Activated naive CD8-positive, alpha-beta T cell treated with anti-CD3 and anti-CD28 coated beads, Interleukin-2, amount 10 ng/mL, durations not matched to agents 7 days and 5 days (primary cell): ENCODE data around the gene TNS1. TPM values are rescaled to one million over a fixed set of nuclear protein-coding genes. Genes with fewer than 3 reads are reported as not detected.

ENCODE experiments used
- ATAC-seq: fragments of 150-1000 bp; cut with Tn5 transposase; one replicate; pipeline ENCODE4 v1.10.0; 2021; ENCODE audit warnings: low read depth, moderate library complexity
- POLR2A ChIA-PET: fragments of 350-600 bp; sonication (Branson Sonifier 250); formaldehyde crosslinking; loops from one replicate; lab custom pipeline; 2021; ENCODE audit warnings: antibody characterized with exemption; lab: Charles Lee
- DNase-seq: peaks from one replicate; pipeline ENCODE4 v3.0.0; 2021
- H3K27ac Mint-ChIP-seq: one replicate; pipeline ENCODE4 v1.8.0; 2022; ENCODE audit warnings: mild to moderate bottlenecking, mixed read lengths
- H3K27me3 Mint-ChIP-seq: one replicate; pipeline ENCODE4 v1.8.0; 2022; ENCODE audit warnings: mild to moderate bottlenecking, moderate library complexity, mixed read lengths
- H3K36me3 Mint-ChIP-seq: one replicate; pipeline ENCODE4 v1.8.0; 2021; ENCODE audit warnings: mild to moderate bottlenecking, mixed read lengths
- H3K4me1 Mint-ChIP-seq: one replicate; pipeline ENCODE4 v1.8.0; 2021; ENCODE audit warnings: mixed read lengths
- H3K4me3 Mint-ChIP-seq: one replicate; pipeline ENCODE4 v1.8.0; 2022; ENCODE audit warnings: mild to moderate bottlenecking, moderate library complexity, mixed read lengths
- H3K9me3 Mint-ChIP-seq: one replicate; pipeline ENCODE4 v1.8.0; 2021; ENCODE audit warnings: mixed read lengths
- total RNA-seq, 2 experiments: library from RNA; stranded (reverse); gene quantifications; one replicate each; pipeline ENCODE4 v1.2.3, GENCODE V29; 2021

The TNS1 gene
- total RNA-seq, 2 experiments from 2014 or later: 15.1 to 21.2 TPM

- DNase-seq (peak; percentile 77), ATAC-seq (peak; percentile 80)
- POLR2A ChIA-PET: no interaction called here
- Mint-ChIP-seq H3K27ac (no peak overlapping the region), H3K27me3 (peaks cover 20% of the 10 kb centered on the region), H3K4me3 (no peak overlapping the region), H3K36me3 (no peaks in the 10 kb centered on the region), H3K4me1 (peaks cover 4% of the 10 kb centered on the region), H3K9me3 (no peaks in the 10 kb centered on the region)
These were observed 8.9 kb downstream of the TNS1 start for GRCh38 chr2:217993817-217994463.

GRCh38 chr2:217993138-217993537, 9.7 kb downstream of the TNS1 start:
- Mint-ChIP-seq H3K9me3 (no peaks in the 10 kb centered on the region), H3K4me1 (peaks cover 5% of the 10 kb centered on the region), H3K27ac (no peak overlapping the region), H3K36me3 (no peaks in the 10 kb centered on the region), H3K4me3 (no peak overlapping the region), H3K27me3 (peaks cover 20% of the 10 kb centered on the region)
- POLR2A ChIA-PET: interaction anchor here (0.6 kb wide), 1 partner anchor 1143 kb away, joined by 3 read pairs; no protein-coding TSS in a partner anchor
- DNase-seq (no peak), ATAC-seq (no peak)

- H3K4me1 Mint-ChIP-seq: peaks cover 5% of the 10 kb centered on the region
- H3K9me3 Mint-ChIP-seq: no peaks in the 10 kb centered on the region
- no peak overlapping the region for H3K4me3 Mint-ChIP-seq
- DNase-seq: no peak
- ATAC-seq: no peak
- POLR2A ChIA-PET: no interaction called here
- no peak overlapping the region for H3K27ac Mint-ChIP-seq
- peaks cover 16% of the 10 kb centered on the region for H3K27me3 Mint-ChIP-seq
- H3K36me3 Mint-ChIP-seq: no peaks in the 10 kb centered on the region
These were observed 10.7 kb downstream of the TNS1 start for GRCh38 chr2:217992061-217992460.

GRCh38 chr2:217990791-217991465, 11.9 kb downstream of the TNS1 start:
- H3K4me3 Mint-ChIP-seq: no peak overlapping the region
- ATAC-seq (no peak), DNase-seq (no peak)
- H3K27me3 Mint-ChIP-seq: peaks cover 16% of the 10 kb centered on the region
- POLR2A ChIA-PET: no interaction called here
- H3K4me1 Mint-ChIP-seq: peaks cover 5% of the 10 kb centered on the region
- H3K27ac Mint-ChIP-seq: no peak overlapping the region
- no peaks in the 10 kb centered on the region for H3K36me3 Mint-ChIP-seq
- H3K9me3 Mint-ChIP-seq: no peaks in the 10 kb centered on the region

GRCh38 chr2:217990389-217990788, 12.4 kb downstream of the TNS1 start:
- H3K4me3 Mint-ChIP-seq: no peak overlapping the region
- peaks cover 5% of the 10 kb centered on the region for H3K4me1 Mint-ChIP-seq
- DNase-seq: no peak
- no peaks in the 10 kb centered on the region for H3K9me3 Mint-ChIP-seq
- no peak overlapping the region for H3K27ac Mint-ChIP-seq
- ATAC-seq: no peak
- POLR2A ChIA-PET: no interaction called here
- H3K36me3 Mint-ChIP-seq: no peaks in the 10 kb centered on the region
- H3K27me3 Mint-ChIP-seq: peaks cover 16% of the 10 kb centered on the region

GRCh38 chr2:217989221-217989948, 13.4 kb downstream of the TNS1 start:
- ATAC-seq (peak; percentile 8), DNase-seq (no peak)
- Mint-ChIP-seq H3K4me3 (no peak overlapping the region), H3K4me1 (peaks cover 5% of the 10 kb centered on the region), H3K36me3 (no peaks in the 10 kb centered on the region), H3K27ac (peak overlapping the region; percentile 2), H3K27me3 (peaks cover 14% of the 10 kb centered on the region), H3K9me3 (no peaks in the 10 kb centered on the region)
- POLR2A ChIA-PET: interaction anchor here (1.3 kb wide), 1 partner anchor 200 kb away, joined by 6 read pairs; no protein-coding TSS in a partner anchor

GRCh38 chr2:217988840-217989204, 14.0 kb downstream of the TNS1 start:
- POLR2A ChIA-PET: interaction anchor here (1.3 kb wide), 1 partner anchor 199 kb away, joined by 6 read pairs; no protein-coding TSS in a partner anchor
- Mint-ChIP-seq H3K9me3 (no peaks in the 10 kb centered on the region), H3K27me3 (peaks cover 13% of the 10 kb centered on the region), H3K4me1 (peaks cover 5% of the 10 kb centered on the region), H3K4me3 (no peak overlapping the region), H3K36me3 (no peaks in the 10 kb centered on the region), H3K27ac (peak overlapping the region; percentile 2)
- no peak for DNase-seq
- no peak for ATAC-seq

- DNase-seq: peak; percentile 81
- Mint-ChIP-seq H3K9me3 (no peaks in the 10 kb centered on the region), H3K36me3 (no peaks in the 10 kb centered on the region), H3K4me1 (peaks cover 5% of the 10 kb centered on the region), H3K4me3 (no peak overlapping the region), H3K27ac (no peak overlapping the region), H3K27me3 (peaks cover 8% of the 10 kb centered on the region)
- ATAC-seq: peak; percentile 48
- POLR2A ChIA-PET: interaction anchor here (1.3 kb wide), 1 partner anchor 199 kb away, joined by 6 read pairs; no protein-coding TSS in a partner anchor
These were observed 14.6 kb downstream of the TNS1 start for GRCh38 chr2:217988014-217988839.

GRCh38 chr2:217987391-217987790, 15.4 kb downstream of the TNS1 start:
- Mint-ChIP-seq H3K9me3 (no peaks in the 10 kb centered on the region), H3K36me3 (no peaks in the 10 kb centered on the region), H3K4me1 (peaks cover 5% of the 10 kb centered on the region), H3K27me3 (peaks cover 5% of the 10 kb centered on the region), H3K4me3 (no peak overlapping the region), H3K27ac (no peak overlapping the region)
- POLR2A ChIA-PET: no interaction called here
- ATAC-seq (no peak), DNase-seq (no peak)

- Mint-ChIP-seq H3K27ac (no peak overlapping the region), H3K36me3 (no peaks in the 10 kb centered on the region), H3K4me3 (no peak overlapping the region), H3K4me1 (peaks cover 5% of the 10 kb centered on the region), H3K27me3 (peaks cover 4% of the 10 kb centered on the region), H3K9me3 (no peaks in the 10 kb centered on the region)
- POLR2A ChIA-PET: no interaction called here
- DNase-seq (no peak), ATAC-seq (no peak)
These were observed 16.4 kb downstream of the TNS1 start for GRCh38 chr2:217986256-217986961.

GRCh38 chr2:217983276-217984233, 19.2 kb downstream of the TNS1 start:
- no peak overlapping the region for H3K4me3 Mint-ChIP-seq

GRCh38 chr2:217981971-217982370, 20.8 kb downstream of the TNS1 start:
- DNase-seq: no peak
- peaks cover 4% of the 10 kb centered on the region for H3K27me3 Mint-ChIP-seq
- H3K27ac Mint-ChIP-seq: no peak overlapping the region
- H3K4me1 Mint-ChIP-seq: no peaks in the 10 kb centered on the region
- H3K9me3 Mint-ChIP-seq: no peaks in the 10 kb centered on the region
- no peaks in the 10 kb centered on the region for H3K36me3 Mint-ChIP-seq
- ATAC-seq: no peak
- POLR2A ChIA-PET: no interaction called here
- H3K4me3 Mint-ChIP-seq: no peak overlapping the region

More at GRCh38 chr2:217983276-217984233, 19.2 kb downstream of the TNS1 start:
- H3K4me1 Mint-ChIP-seq: no peaks in the 10 kb centered on the region
- DNase-seq (no peak), ATAC-seq (no peak)
- POLR2A ChIA-PET: no interaction called here
- H3K36me3 Mint-ChIP-seq: no peaks in the 10 kb centered on the region
- H3K27ac Mint-ChIP-seq: no peak overlapping the region
- H3K9me3 Mint-ChIP-seq: no peaks in the 10 kb centered on the region
- peaks cover 5% of the 10 kb centered on the region for H3K27me3 Mint-ChIP-seq
